Fibroblast of skin of left biceps (primary cell): ENCODE data around the gene PSMA6.
"Not testable (repeated sequence)": the region's sequence is repeated elsewhere in the genome, so short reads cannot be mapped to it uniquely, and the experiment has no call there.

Experiments
- DNase-seq, 2 experiments: peaks; one replicate each; pipeline ENCODE4 v3.0.0-alpha.2; 2013; ENCODE audit warnings: low read depth in 2 of 2

Gene PSMA6

GRCh38 chr14:35292051-35292769 lies at the start of gene PSMA6:
Gene PSMA6 (plus strand): TSS chr14:35292382. CDS start chr14:35292477, 95 bp downstream.
- peak; percentile 95 to 97 for DNase-seq

GRCh38 chr14:35242599-35243311 lies 49.4 kb upstream of the PSMA6 start:
- no peak for DNase-seq

- no peak for DNase-seq
Measured at GRCh38 chr14:35243956-35244355, 48.2 kb upstream of the PSMA6 start.

GRCh38 chr14:35244542-35244941 lies 47.6 kb upstream of the PSMA6 start:
- DNase-seq = no peak

- no peak for DNase-seq
Measured at GRCh38 chr14:35245051-35245450, 47.1 kb upstream of the PSMA6 start.

- DNase-seq = no peak
Measured at GRCh38 chr14:35247777-35248475, 44.3 kb upstream of the PSMA6 start.

GRCh38 chr14:35248476-35248788 lies 43.8 kb upstream of the PSMA6 start:
- no peak for DNase-seq

GRCh38 chr14:35250319-35250718 lies 41.9 kb upstream of the PSMA6 start:
- DNase-seq = no peak

GRCh38 chr14:35252451-35252868 lies 39.7 kb upstream of the PSMA6 start:
- no peak for DNase-seq

GRCh38 chr14:35253056-35253455 lies 39.1 kb upstream of the PSMA6 start:
- DNase-seq = not testable (repeated sequence)

GRCh38 chr14:35254034-35254622 lies 38.1 kb upstream of the PSMA6 start:
- not testable (repeated sequence) for DNase-seq

- no peak for DNase-seq
Measured at GRCh38 chr14:35254736-35255135, 37.4 kb upstream of the PSMA6 start.

- no peak for DNase-seq
Measured at GRCh38 chr14:35255711-35256110, 36.5 kb upstream of the PSMA6 start.

GRCh38 chr14:35257809-35258208 lies 34.4 kb upstream of the PSMA6 start:
- DNase-seq = no peak

- DNase-seq = no peak
Measured at GRCh38 chr14:35258420-35258819, 33.8 kb upstream of the PSMA6 start.

GRCh38 chr14:35261774-35262173 lies 30.4 kb upstream of the PSMA6 start:
- DNase-seq = no peak

- no peak for DNase-seq
Measured at GRCh38 chr14:35262436-35262835, 29.7 kb upstream of the PSMA6 start.

- DNase-seq = no peak
Measured at GRCh38 chr14:35268946-35269345, 23.2 kb upstream of the PSMA6 start.

- DNase-seq = no peak
Measured at GRCh38 chr14:35274805-35275204, 17.4 kb upstream of the PSMA6 start.

- no peak for DNase-seq
Measured at GRCh38 chr14:35277179-35277578, 15.0 kb upstream of the PSMA6 start.

- DNase-seq = no peak
Measured at GRCh38 chr14:35279369-35279768, 12.8 kb upstream of the PSMA6 start.

GRCh38 chr14:35281341-35281740 lies 10.8 kb upstream of the PSMA6 start:
- DNase-seq = no peak
